ENCODE results near the gene CSNK2A1.

CSNK2A1 gene

GRCh38 chr20:436476-436875 is 107.1 kb downstream of the CSNK2A1 start:
- H3K36me3 ChIP-seq, result peaks cover 67% of the 10 kb centered on the region
- no peaks in the 10 kb centered on the region for H3K9me3 ChIP-seq
- H3K4me1 ChIP-seq (ENCODE audit: control insufficient read depth in 1 of 2, insufficient read depth in 1 of 2, low read depth in 1 of 2, low read length in 1 of 2), result peaks cover 32 to 36% of the 10 kb centered on the region in 2 experiments
- H3K4me3 ChIP-seq (ENCODE audit: low read depth in 1 of 2, low read length in 1 of 2), result no peak overlapping the region
- no peaks in the 10 kb centered on the region for H3K27me3 ChIP-seq
- H3K27ac ChIP-seq, result peak overlapping the region; percentile 9
- no peak for TF ChIP-seq CTCF (IDR thresholded peaks at IDR 0.05)

GRCh38 chr20:435558-435957 is 108.0 kb downstream of the CSNK2A1 start:
- Histone ChIP-seq H3K36me3 (peaks cover 67% of the 10 kb centered on the region), H3K27ac (no peak overlapping the region), H3K4me1 (ENCODE audit: control insufficient read depth in 1 of 2, insufficient read depth in 1 of 2, low read depth in 1 of 2, low read length in 1 of 2) (peaks cover 32 to 36% of the 10 kb centered on the region in 2 experiments)

GRCh38 chr20:434661-435419 is 108.8 kb downstream of the CSNK2A1 start:
- Histone ChIP-seq H3K27me3 (no peaks in the 10 kb centered on the region), H3K4me1 (ENCODE audit: control insufficient read depth in 1 of 2, insufficient read depth in 1 of 2, low read depth in 1 of 2, low read length in 1 of 2) (peaks cover 29 to 34% of the 10 kb centered on the region in 2 experiments), H3K36me3 (peaks cover 67% of the 10 kb centered on the region), H3K9me3 (no peaks in the 10 kb centered on the region), H3K27ac (no peak overlapping the region), H3K4me3 (ENCODE audit: low read depth in 1 of 2, low read length in 1 of 2) (no peak overlapping the region)
- no peak for TF ChIP-seq CTCF (IDR thresholded peaks at IDR 0.05)

More at GRCh38 chr20:435558-435957, 108.0 kb downstream of the CSNK2A1 start:
- H3K4me3 ChIP-seq (ENCODE audit: low read depth in 1 of 2, low read length in 1 of 2), result no peak overlapping the region
- no peaks in the 10 kb centered on the region for H3K27me3 ChIP-seq
- TF ChIP-seq CTCF (IDR thresholded peaks at IDR 0.05), result no peak
- H3K9me3 ChIP-seq, result no peaks in the 10 kb centered on the region

GRCh38 chr20:434221-434620 is 109.4 kb downstream of the CSNK2A1 start:
- no peak for TF ChIP-seq CTCF (IDR thresholded peaks at IDR 0.05)
- peaks cover 71% of the 10 kb centered on the region for H3K36me3 ChIP-seq
- peaks cover 22 to 28% of the 10 kb centered on the region in 2 experiments for H3K4me1 ChIP-seq (ENCODE audit: control insufficient read depth in 1 of 2, insufficient read depth in 1 of 2, low read depth in 1 of 2, low read length in 1 of 2)

GRCh38 chr20:433300-433975 is 110.2 kb downstream of the CSNK2A1 start:
- Histone ChIP-seq H3K27ac (peak overlapping the region; percentile 33), H3K27me3 (no peaks in the 10 kb centered on the region), H3K4me1 (ENCODE audit: control insufficient read depth in 1 of 2, insufficient read depth in 1 of 2, low read depth in 1 of 2, low read length in 1 of 2) (peaks cover 15 to 20% of the 10 kb centered on the region in 2 experiments), H3K9me3 (no peaks in the 10 kb centered on the region), H3K4me3 (ENCODE audit: low read depth in 1 of 2, low read length in 1 of 2) (no peak overlapping the region), H3K36me3 (peaks cover 79% of the 10 kb centered on the region)
- no peak for TF ChIP-seq CTCF (IDR thresholded peaks at IDR 0.05)

More at GRCh38 chr20:434221-434620, 109.4 kb downstream of the CSNK2A1 start:
- Histone ChIP-seq H3K4me3 (ENCODE audit: low read depth in 1 of 2, low read length in 1 of 2) (no peak overlapping the region), H3K27me3 (no peaks in the 10 kb centered on the region), H3K27ac (no peak overlapping the region), H3K9me3 (no peaks in the 10 kb centered on the region)

Measured in neutrophil (primary cell).